Astrocyte (in vitro differentiated cells and primary cell): ENCODE measurements around the gene TSPAN17.

ENCODE experiments used
- CTCF ChIP-seq: IDR thresholded peaks from 2 replicates; pipeline ENCODE4 v1.5.1; 2011; ENCODE audit warnings: low read depth, mild to moderate bottlenecking, inconsistent platforms, low read length, moderate library complexity; ENCODE audit not compliant: insufficient read depth
- EZH2 ChIP-seq: IDR thresholded peaks from 2 replicates; pipeline ENCODE4 v1.6.1; 2012; ENCODE audit warnings: mild to moderate bottlenecking, low read length, inconsistent platforms; ENCODE audit not compliant: insufficient read depth

GRCh38 chr5:176610435-176610773 is 36.9 kb upstream of the TSPAN17 start:
- TF ChIP-seq CTCF: no peak
- TF ChIP-seq EZH2: no peak
